Measurements from ENCODE around the gene CNNM3.

GRCh38 chr2:96883306-96883705 is 67.2 kb downstream of the CNNM3 start:
- TF ChIP-seq POLR2A (IDR thresholded peaks at IDR 0.05): no peak
- no peak for TF ChIP-seq CTCF (IDR thresholded peaks at IDR 0.05)
